ENCODE measurements around the gene SEPTIN11.
"Not testable (repeated sequence)": the region's sequence is repeated elsewhere in the genome, so short reads cannot be mapped to it uniquely, and the experiment has no call there.

Gene SEPTIN11

DNA sequence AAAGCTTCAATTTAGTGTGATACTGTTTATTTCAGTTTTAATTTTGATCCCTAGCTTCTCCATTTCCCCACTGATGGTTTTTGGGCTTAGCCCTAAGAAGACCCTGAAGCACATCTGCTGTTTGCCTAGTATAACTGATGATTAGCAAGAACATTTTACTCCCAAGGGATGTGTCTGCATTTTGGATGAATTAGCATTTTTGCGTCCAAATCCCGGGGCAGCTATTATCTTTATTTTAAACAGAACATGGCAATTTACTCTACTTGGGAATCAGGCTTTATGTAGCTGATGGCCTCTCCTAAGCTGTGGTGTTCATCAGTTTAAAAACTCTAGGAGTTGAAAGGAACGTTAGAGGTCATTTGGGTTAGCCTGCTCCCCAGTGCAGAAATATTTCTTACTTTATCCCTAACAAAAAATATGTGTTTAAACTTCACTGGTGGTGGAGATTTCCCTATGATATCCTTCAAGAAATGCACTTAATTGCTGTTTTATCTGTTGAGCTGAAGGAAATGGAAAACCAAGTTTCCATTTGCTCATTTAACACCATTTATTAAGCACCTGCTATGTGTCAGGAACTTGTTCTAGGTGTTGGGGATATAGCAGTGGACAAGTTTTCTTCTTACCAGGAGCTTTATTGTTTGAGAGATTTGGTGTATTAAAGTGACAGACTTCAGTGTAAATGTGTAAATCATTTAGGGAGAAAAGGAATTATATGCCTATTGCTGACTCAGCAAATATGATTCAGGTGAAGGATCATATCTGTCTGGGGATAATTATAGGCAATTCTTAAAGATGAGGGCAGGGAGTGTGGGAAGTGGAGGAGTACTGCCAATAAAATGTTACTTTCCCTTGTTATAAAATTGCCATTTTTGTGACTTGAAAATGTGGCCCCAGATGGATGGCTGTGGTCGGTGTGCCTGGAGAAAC is 3.4 kb downstream of the SEPTIN11 start:
- DNase-seq: no peak

DNA sequence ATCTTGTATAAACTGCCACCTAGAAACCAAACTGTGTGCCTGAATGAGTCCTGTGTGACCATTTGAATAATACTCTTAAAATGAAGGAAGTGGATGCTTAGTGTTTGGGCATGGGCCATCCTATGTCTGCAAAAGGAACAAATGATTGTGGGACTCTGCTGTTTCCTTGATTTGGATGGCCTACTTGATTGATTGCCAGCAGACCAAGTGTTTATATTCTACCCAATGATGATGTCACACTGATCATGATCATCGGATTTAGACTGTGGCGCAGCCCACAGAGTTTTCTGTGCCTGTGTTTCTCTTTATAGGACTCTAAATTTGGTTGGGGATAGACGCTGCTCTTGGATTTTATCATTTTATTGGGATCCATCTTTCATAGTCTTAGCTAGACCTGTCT is 4.4 kb downstream of the SEPTIN11 start:
- no peak for DNase-seq

DNA sequence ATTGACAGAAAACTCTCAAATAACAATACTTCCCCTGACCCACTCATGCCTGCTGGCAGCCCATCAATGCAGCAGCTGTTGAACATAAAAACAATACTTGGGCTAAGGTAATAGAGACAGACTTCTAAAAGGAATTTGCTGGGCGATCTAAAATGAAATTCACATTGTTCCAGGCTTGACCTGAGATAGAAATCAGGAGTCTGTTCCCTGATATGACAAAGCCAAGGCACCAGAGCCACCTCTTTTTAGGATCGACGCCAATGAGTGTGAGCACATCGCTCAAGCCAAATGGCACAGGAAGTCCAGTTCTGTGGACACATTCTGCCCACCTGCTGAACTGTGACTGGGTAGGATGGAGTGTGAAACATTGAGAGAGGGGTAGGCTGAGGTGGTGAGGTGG is 4.9 kb downstream of the SEPTIN11 start:
- no peak for DNase-seq

DNA sequence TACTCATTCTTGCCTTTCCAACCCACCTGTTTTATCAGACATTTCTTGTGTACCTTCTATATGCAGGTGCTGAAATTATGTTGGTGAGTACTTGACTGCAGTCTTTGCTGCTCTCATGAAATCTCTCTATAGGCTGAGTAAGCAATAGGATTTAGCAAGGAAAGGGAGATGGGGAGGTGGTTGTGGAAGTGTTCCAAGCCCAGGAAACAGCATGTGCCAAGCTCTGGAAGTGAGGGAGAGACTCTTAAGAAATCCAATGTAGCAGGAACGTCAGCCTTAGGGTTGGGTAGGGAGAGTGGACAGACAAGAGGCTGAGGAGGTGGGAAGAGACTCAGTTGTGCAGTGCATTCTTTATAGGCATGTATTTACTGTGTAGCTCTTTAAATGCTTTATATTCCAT is 5.6 kb downstream of the SEPTIN11 start:
- no peak for DNase-seq

DNA sequence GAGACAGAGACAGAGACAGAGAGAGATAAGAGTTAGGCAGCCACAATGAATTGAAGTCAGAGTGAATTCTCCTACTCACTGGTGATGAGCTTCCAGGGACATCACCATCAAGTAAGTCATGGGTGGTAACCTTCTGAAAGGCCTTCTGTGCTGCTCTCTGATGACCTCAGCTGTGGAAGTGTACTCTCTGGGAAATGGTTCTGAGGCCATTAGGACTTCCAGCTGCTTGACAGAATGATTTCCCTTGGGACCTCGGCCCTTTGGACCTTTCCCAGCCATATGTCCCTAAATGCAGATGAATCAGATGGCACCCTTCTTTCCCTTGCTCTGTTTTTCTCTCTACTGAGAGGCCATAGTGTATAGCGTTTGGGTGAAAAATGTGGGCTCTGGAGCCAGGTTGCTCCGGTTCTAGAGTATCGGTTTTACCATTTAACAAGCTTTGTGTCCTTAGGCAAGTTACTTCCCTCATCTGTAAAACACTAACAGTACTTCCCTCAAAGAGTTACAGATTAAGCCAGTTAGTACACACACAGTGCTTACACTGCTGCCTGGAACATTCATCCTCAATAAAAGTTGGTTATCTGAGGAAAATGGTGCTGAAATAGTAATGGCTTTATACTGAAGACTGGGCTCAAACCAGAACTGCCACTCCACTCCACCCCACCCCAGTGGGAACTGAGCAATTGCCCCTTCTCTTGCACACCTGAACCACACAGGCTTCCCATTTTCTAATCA is 7.6 kb downstream of the SEPTIN11 start:
- DNase-seq: no peak

GRCh38 chr4:76958891-76959290 is 9.3 kb downstream of the SEPTIN11 start:
- DNase-seq: no peak

DNA sequence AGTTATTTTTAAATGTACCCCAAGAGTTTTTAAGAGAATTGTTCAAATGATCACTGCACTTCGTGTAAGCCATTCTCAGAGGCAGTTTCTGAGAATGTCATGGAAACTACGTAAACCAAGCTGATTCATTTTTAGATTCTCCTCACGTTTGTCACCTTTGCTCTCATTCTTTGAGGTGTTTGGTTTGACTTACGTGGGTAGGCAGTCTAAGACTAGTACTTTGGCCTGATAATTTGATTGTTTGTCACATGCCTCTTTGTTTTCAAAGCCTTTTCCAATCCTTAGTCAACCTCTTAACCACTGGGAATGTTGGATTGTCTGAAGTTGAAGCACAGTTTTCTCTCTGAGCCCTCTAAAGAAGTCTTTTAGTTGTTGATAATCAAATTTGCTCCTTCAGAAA is 10.5 kb downstream of the SEPTIN11 start:
- no peak for DNase-seq

DNA sequence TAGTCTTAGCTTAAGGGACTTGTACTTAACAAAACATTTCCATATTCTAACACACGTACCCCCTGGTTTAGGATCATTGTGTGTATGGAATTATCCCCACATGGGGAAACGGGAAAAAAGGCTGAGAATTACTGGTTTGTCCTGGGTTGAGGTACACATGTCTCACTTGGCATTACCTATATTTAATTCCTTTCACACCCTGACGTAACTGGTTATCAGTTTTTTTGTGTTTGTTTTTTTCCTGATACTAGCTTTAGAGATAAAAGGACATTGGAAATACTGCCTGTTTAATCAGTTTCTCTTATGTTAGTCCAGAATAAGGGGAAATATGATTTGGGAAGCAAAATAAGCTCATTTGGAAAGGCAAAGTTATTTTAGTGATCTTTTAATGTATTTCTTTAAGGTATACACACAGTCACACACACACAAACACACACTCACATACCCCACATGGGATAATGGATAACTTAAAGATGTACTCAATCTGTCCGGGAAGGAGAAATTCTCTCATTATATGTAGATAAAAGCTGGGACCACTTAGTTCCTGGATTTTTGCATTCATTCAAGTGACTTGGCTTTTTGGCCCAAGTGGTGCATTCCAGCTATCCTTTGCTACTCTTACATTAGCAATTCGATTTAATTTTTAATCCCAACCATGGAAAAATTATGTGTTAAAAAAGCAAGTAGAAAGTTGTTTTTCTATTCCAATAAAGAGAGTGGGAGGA is 13.0 kb downstream of the SEPTIN11 start:
- DNase-seq: no peak

- no peak for DNase-seq
These were observed 13.7 kb downstream of the SEPTIN11 start for GRCh38 chr4:76963131-76963750.

DNA sequence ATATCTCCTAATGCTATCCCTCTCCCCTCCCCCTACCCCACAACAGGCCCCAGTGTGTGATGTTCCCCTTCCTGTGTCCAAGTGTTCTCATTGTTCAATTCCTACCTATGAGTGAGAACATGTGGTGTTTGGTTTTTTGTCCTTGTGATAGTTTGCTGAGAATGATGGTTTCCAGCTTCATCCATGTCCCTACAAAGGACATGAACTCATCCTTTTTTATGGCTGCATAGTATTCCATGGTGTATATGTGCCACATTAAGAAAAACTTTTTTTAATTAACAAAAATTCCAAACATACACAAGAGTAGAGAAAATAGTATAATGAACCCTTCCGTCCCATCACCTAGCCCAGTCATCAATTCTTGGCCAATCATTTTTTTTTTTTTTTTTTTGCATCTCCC is 14.4 kb downstream of the SEPTIN11 start:
- not testable (repeated sequence) for DNase-seq

DNA sequence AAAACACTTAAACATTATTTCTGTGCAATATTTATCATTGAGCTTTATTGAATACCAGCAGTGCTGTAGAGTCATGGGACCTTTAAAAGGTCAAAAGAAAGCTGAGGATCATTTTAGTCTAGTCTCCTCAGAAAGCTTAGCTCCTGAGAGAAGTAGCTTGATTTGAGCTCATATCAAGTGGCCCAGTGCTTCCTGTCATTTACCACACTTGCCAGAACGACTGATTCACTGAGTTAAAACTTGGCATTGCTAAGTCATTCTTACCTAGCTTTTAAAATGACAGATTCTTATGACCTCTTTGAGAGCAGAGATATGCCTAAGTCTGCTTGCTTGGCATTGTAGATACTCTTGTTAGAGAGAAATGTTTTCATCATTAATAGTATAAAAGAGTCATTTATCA is 15.2 kb downstream of the SEPTIN11 start:
- no peak for DNase-seq

GRCh38 chr4:76965866-76966579 is 16.5 kb downstream of the SEPTIN11 start:
- no peak for DNase-seq

DNA sequence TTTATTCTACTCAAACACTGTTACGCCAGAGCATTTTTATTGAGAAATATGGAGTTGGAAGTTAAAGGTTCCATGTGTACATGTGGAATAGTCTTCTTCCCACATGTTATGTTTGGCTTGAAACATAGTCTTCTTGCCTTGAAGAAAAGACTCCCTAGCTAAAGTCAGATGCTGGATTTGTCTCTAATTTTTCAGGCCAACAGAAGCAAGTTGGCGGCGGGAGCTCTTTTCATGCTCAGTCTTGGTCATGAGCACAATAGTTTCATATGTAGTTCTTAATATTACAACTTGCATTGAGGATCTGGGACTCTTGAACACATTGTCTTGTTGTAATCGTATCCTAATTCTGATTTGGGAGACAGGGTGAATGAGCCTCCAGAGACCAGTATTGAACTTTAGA is 19.4 kb downstream of the SEPTIN11 start:
- DNase-seq: no peak

DNA sequence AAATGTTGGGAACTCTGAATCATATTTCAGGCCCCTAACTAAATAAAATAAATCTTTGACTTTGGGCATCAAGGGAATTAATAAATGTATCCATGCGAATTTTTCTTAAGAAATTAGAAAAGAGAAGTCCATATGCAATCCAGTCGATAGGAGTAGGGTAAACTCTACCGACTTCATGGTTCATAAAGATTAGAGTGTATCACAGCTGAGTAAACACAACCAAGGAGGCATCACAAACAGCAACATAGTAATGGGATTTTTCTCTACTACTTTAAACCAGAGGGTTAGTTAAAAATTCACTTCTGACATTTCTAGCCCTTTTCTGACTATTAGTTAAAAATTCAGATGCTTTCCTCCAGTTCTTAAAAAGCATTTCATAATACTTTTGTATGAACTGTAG is 19.9 kb downstream of the SEPTIN11 start:
- no peak for DNase-seq

DNA sequence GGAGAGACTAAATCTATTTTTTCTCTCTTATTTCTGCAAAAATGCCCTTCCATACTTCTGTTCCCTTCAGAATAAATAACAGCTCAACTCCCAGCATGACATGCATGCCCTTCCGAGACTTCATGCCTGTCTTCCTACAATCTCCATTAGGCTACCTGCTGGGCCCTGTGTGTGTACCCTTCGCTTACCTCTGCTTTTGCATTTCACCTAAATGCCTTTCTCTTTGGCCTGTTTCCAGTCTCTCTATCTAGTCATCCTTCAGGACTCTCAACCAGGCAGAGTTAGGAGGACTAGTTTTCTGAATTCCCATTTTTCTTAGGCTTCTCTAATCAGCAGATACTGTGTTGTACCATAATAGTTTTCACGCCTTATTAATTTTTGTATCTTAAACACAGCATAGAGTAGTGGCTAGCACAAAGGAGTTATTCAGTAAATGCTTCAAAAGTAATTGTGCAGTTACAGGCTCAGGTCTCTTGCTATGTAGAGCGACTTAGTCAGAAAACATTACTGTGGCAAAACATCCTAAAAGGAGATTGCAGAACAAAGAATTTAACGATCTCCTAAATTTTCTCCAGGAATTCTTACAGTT is 20.5 kb downstream of the SEPTIN11 start:
- DNase-seq: no peak

- DNase-seq: no peak
These were observed 22.8 kb downstream of the SEPTIN11 start for GRCh38 chr4:76972306-76972705.

DNA sequence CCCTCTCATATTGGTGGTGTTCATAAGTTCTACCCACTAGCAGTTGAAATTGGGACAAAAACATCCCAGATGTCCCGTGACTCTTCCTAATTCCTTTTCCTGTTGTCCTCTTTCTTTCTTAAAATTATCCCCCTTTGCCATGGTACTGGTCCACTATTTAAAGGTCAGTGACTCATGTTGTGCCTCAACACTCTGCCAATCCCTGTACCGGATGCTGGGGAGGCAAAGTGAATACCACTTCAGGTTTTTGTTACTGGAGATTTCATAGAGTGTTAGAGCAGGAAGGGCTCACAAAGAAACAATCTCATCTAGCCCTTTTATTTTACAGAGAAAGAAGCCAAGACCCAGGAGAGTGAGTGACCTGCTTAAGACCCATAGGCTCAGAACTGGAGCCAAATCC is 24.6 kb downstream of the SEPTIN11 start:
- no peak for DNase-seq

DNA sequence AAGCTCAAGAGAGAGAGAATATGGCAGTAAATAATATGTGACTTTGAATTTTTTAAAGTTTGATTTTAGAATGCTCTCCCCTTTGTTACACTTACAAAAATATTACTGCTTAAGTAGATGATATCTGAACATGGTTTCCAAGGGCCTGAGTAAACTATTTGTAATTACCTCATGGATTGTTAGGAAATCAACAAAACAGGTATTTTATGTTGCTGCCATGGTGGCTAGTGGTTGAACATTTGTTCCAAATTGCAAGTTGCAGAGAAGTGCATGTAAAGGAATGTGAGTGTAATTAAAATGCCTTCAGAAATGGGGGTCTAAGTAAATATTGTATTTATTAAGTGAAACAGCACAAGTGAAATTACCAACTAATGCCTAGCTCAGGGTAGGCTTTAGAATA is 27.6 kb downstream of the SEPTIN11 start:
- DNase-seq: no peak

GRCh38 chr4:76977736-76978350 is 28.3 kb downstream of the SEPTIN11 start:
- no peak for DNase-seq

DNA sequence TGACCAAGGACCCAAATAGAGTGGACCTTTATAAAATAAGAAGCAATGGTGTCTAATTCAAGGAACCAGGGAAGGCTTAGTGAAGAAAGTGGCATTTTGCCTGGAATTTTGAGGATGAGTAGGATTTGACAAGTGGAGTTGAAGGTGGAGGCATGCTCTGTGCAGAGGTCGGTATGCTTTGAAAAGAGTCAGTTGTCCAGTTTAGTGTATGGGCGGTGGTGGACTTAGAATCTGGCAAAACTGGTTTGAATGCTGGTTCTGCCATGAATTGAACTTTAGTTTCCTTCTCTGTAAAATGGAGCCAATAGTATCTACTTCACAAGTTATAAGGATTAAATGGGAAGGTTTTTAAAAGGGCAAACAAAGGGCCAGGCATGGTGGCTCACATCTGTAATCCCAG is 29.7 kb downstream of the SEPTIN11 start:
- DNase-seq: no peak

DNA sequence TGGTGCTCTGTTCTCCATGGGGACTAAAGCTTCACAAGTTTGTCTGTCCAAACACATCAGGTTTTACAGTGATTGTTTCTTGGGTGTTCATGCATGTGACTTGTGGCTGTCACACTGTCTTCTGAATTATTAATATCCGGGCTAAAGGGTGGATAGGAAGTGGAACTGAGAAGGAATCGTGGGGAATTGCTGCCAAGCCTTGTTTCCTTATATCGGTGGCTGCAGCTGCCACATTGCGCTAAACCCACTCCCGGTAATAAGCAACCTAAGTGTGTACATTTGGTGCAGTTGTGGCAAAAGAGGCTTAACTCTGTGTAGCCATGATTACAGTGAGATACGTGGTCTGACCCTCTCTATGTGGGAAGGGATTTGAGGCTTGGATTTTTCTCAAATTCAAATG is 30.7 kb downstream of the SEPTIN11 start:
- DNase-seq: no peak

DNA sequence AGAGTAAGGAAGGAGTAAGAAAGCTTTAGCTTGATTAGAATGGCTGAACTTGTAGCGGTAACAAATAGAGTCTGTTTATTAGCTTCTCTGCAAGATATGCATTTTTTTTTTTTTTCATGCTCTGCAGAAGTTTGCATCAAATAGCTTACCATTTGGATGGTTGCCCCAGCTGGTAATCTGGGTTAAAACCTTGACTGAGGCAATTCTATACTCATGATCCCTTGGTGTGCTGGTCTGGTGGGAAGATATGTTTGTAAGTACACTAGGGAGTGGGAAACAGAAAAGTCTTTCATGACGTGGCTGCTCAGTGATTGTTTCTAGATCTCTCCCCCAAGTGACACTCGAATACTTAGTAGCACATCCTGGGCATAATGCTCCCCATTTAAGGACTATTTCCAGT is 32.1 kb downstream of the SEPTIN11 start:
- DNase-seq: no peak

Measured in GF-D8 (cell line).